ENCODE measurements around the gene ERC2.

Gene ERC2

GRCh38 chr3:56055546-56055945 lies 412.7 kb downstream of the ERC2 start:
- TF ChIP-seq MYC (IDR thresholded peaks at IDR 0.05; ENCODE audit: low read depth, low read length), result peak; percentile 34; the same call in 1 of the 2 replicates
- TF ChIP-seq CTCF (IDR thresholded peaks at IDR 0.05; ENCODE audit: low read depth, low read length), result no peak
- DNase-seq (ENCODE audit: low read depth), result peak; percentile 69
- H3K4me3 ChIP-seq (ENCODE audit: low read depth, low read length), result no peak overlapping the region

- DNase-seq (ENCODE audit: low read depth), result peak; percentile 22
- TF ChIP-seq POLR2A (IDR thresholded peaks at IDR 0.05; ENCODE audit: extremely low read depth, insufficient read length) (no peak), CTCF (IDR thresholded peaks at IDR 0.05; ENCODE audit: low read depth, low read length) (no peak), MAX (IDR thresholded peaks at IDR 0.05; ENCODE audit: low read depth, low read length) (no peak), MYC (IDR thresholded peaks at IDR 0.05; ENCODE audit: low read depth, low read length) (no peak)
Measured at GRCh38 chr3:56054844-56055243, 413.4 kb downstream of the ERC2 start.

GRCh38 chr3:56053727-56054126 lies 414.5 kb downstream of the ERC2 start:
- no peak overlapping the region for H3K4me3 ChIP-seq (ENCODE audit: low read depth, low read length)
- TF ChIP-seq CTCF (IDR thresholded peaks at IDR 0.05; ENCODE audit: low read depth, low read length) (no peak), MAX (IDR thresholded peaks at IDR 0.05; ENCODE audit: low read depth, low read length) (no peak), POLR2A (IDR thresholded peaks at IDR 0.05; ENCODE audit: extremely low read depth, insufficient read length) (no peak), MYC (IDR thresholded peaks at IDR 0.05; ENCODE audit: low read depth, low read length) (no peak)
- DNase-seq (ENCODE audit: low read depth), result no peak

More at GRCh38 chr3:56054844-56055243, 413.4 kb downstream of the ERC2 start:
- no peak overlapping the region for H3K4me3 ChIP-seq (ENCODE audit: low read depth, low read length)

- no peak for TF ChIP-seq POLR2A (IDR thresholded peaks at IDR 0.05; ENCODE audit: extremely low read depth, insufficient read length)
- no peak for TF ChIP-seq MYC (IDR thresholded peaks at IDR 0.05; ENCODE audit: low read depth, low read length)
- TF ChIP-seq CTCF (IDR thresholded peaks at IDR 0.05; ENCODE audit: low read depth, low read length), result no peak
- no peak overlapping the region for H3K4me3 ChIP-seq (ENCODE audit: low read depth, low read length)
- no peak for DNase-seq (ENCODE audit: low read depth)
Measured at GRCh38 chr3:56052188-56052587, 416.1 kb downstream of the ERC2 start.

GRCh38 chr3:56051052-56051451 lies 417.2 kb downstream of the ERC2 start:
- no peak for DNase-seq (ENCODE audit: low read depth)
- TF ChIP-seq MAX (IDR thresholded peaks at IDR 0.05; ENCODE audit: low read depth, low read length) (no peak), MYC (IDR thresholded peaks at IDR 0.05; ENCODE audit: low read depth, low read length) (no peak), CTCF (IDR thresholded peaks at IDR 0.05; ENCODE audit: low read depth, low read length) (no peak), POLR2A (IDR thresholded peaks at IDR 0.05; ENCODE audit: extremely low read depth, insufficient read length) (no peak)
- H3K4me3 ChIP-seq (ENCODE audit: low read depth, low read length), result no peak overlapping the region

GRCh38 chr3:56048946-56049345 lies 419.3 kb downstream of the ERC2 start:
- DNase-seq (ENCODE audit: low read depth), result no peak
- H3K4me3 ChIP-seq (ENCODE audit: low read depth, low read length), result no peak overlapping the region
- TF ChIP-seq POLR2A (IDR thresholded peaks at IDR 0.05; ENCODE audit: extremely low read depth, insufficient read length) (no peak), MAX (IDR thresholded peaks at IDR 0.05; ENCODE audit: low read depth, low read length) (no peak), MYC (IDR thresholded peaks at IDR 0.05; ENCODE audit: low read depth, low read length) (no peak), CTCF (IDR thresholded peaks at IDR 0.05; ENCODE audit: low read depth, low read length) (no peak)

All from NB4 (cell line).